GM12878 (cell line): ENCODE measurements around the gene USP46.

ENCODE experiments used
- BMI1 ChIP-seq: fragments of 450-650 bp; IDR thresholded peaks from 2 replicates; pipeline ENCODE4 v1.6.1; 2016; ENCODE audit warnings: mild to moderate bottlenecking, moderate library complexity, borderline replicate concordance
- CBX5 ChIP-seq: sonication (generic); IDR thresholded peaks from 2 replicates; pipeline ENCODE4 v1.6.1; 2016; ENCODE audit warnings: low read depth, moderate library complexity, mild to moderate bottlenecking, inconsistent platforms
- CHD2 ChIP-seq: IDR thresholded peaks from 2 replicates; pipeline ENCODE4 v1.6.1; 2011; ENCODE audit warnings: low read depth, low read length, improper control_type of control experiment, borderline replicate concordance
- CTCF ChIP-seq, 3 experiments: IDR thresholded peaks in 2 of 3; conservative IDR thresholded peaks in 1 of 3; 2 replicates each; pipeline ENCODE4 v1.5.1; 2011; ENCODE audit warnings: low read depth in 3 of 3, low read length in 3 of 3, mild to moderate bottlenecking in 3 of 3, control low read depth in 2 of 3, moderate library complexity in 2 of 3, inconsistent platforms in 1 of 3, mixed read lengths in 1 of 3; ENCODE audit not compliant: control insufficient read depth in 2 of 3, insufficient read depth in 1 of 3; ENCODE audit errors: extremely low read depth in 1 of 3
- FOS ChIP-seq: IDR thresholded peaks from 3 replicates; pipeline ENCODE4 v1.6.1; 2011; ENCODE audit warnings: borderline replicate concordance; ENCODE audit not compliant: insufficient read length; ENCODE audit errors: extremely low read depth
- POLR2A ChIP-seq: IDR thresholded peaks from 2 replicates; pipeline ENCODE4 v1.6.1; 2011; ENCODE audit warnings: low read depth, mild to moderate bottlenecking, low read length
- SP1 ChIP-seq: IDR thresholded peaks from one replicate; pipeline ENCODE4 v1.6.1; 2011; ENCODE audit warnings: low read depth, low read length
- STAT1 ChIP-seq: fragments of 450-650 bp; conservative IDR thresholded peaks from 2 replicates; pipeline ENCODE4 v1.6.1; 2014; ENCODE audit warnings: antibody characterized with exemption, mild to moderate bottlenecking
- TAF1 ChIP-seq: IDR thresholded peaks from 2 replicates; pipeline ENCODE4 v1.6.1; 2011; ENCODE audit warnings: mild to moderate bottlenecking, low read depth, low read length, borderline replicate concordance
- USF1 ChIP-seq: IDR thresholded peaks from 2 replicates; pipeline ENCODE4 v1.6.1; 2011; ENCODE audit warnings: borderline replicate concordance, low read depth, mild to moderate bottlenecking, moderate library complexity, mixed read lengths, low read length; ENCODE audit not compliant: insufficient read depth; ENCODE audit errors: extremely low read length

DNA sequence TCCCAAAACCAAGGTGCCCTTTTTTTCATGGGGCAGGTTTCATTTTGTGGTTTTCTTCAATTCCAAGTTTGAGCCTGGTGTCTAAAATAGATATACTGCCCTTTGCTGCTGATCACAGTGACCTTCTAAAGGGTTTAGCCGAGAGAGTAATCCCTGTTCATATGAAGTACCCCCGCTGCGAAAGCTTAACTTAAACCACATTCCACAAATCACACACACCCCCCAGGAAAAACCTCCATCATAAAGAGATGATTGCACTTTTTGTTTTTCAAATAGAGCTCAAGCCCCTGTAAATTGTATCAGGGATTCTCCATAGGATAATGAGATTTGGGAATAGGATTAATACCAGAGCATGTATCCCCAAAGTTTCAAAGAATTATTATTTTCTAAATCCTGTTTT, 90.8 kb downstream of the USP46 start:
- TF ChIP-seq CTCF (IDR thresholded peaks at IDR 0.05 in 2 of 3, conservative IDR thresholded peaks at IDR 0.05 in 1 of 3; ENCODE audit: control insufficient read depth in 2 of 3, extremely low read depth in 1 of 3, insufficient read depth in 1 of 3, low read depth in 3 of 3, low read length in 3 of 3) (no peak), POLR2A (no peak), STAT1 (no peak), SP1 (no peak), TAF1 (no peak), CHD2 (no peak), BMI1 (no peak), USF1 (no peak), FOS (no peak), CBX5 (no peak)
